HEK293T (cell line): ENCODE measurements around the gene IL1RAPL1.

Source experiments
- BHLHE40 ChIP-seq: fragments of 450-650 bp; IDR thresholded peaks from 2 replicates; pipeline ENCODE4 v1.6.1; 2016; ENCODE audit warnings: mild to moderate bottlenecking, moderate library complexity, borderline replicate concordance
- ELF4 ChIP-seq: fragments of 450-650 bp; IDR thresholded peaks from 2 replicates; pipeline ENCODE4 v1.6.1; 2017; ENCODE audit warnings: antibody characterized with exemption
- FOXA1 ChIP-seq: fragments of 450-650 bp; IDR thresholded peaks from 2 replicates; pipeline ENCODE4 v1.6.1; 2016; ENCODE audit warnings: mild to moderate bottlenecking
- FOXM1 ChIP-seq: fragments of 450-650 bp; IDR thresholded peaks from 2 replicates; pipeline ENCODE4 v1.6.1; 2017; ENCODE audit warnings: mild to moderate bottlenecking, borderline replicate concordance

DNA sequence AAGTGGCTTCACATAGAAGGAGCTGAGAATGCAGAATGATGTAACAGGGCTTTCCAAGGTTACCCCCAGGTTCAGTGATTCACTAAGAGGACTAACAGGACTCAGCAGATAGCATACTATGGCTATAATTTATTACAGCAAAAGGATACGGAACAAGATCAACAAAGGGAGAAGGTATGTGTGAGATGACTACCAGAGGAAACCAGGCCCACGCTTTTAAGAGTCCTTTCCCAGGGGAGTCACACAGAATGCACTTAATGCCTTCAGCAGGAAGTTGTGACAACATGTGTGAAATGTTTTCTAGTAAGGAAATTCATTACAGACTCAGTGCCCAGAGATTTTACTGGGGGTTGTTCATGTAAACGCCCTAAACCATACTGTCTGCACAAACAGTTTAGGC lies 1254.5 kb downstream of the IL1RAPL1 start:
- TF ChIP-seq FOXA1 (no peak), ELF4 (no peak), FOXM1 (no peak), BHLHE40 (no peak)
